IMR-90 (cell line): ENCODE results near the gene CACNA2D3. TPM values are rescaled to one million over a fixed set of nuclear protein-coding genes. Genes with fewer than 3 reads are reported as not detected.

Source experiments
- ATAC-seq: fragments of 200-7000 bp; cut with Tn5 transposase; 2 replicates; pipeline ENCODE4 v1.9.1; 2020; ENCODE audit warnings: low read depth, mild to moderate bottlenecking, moderate library complexity
- BruUV-seq: library from RNA; stranded (reverse); fragments of 400-500 nt; replicated peaks from 2 replicates; lab custom pipeline; 2021; lab: Mats Ljungman, UMichigan
- CTCF ChIA-PET: fragments of 300-600 bp; formaldehyde crosslinking; extraction: SDS; loops from one replicate; lab custom pipeline; 2021; ENCODE audit warnings: antibody characterized with exemption; lab: Yijun Ruan, JAX
- POLR2A ChIA-PET: fragments of 300-600 bp; sonication (Branson Sonifier 250); formaldehyde crosslinking; loops from one replicate; lab custom pipeline; 2022; ENCODE audit warnings: antibody characterized with exemption; ENCODE audit not compliant: unreplicated experiment; lab: Charles Lee
- DNase-seq: peaks from one replicate; pipeline ENCODE4 v3.0.0; 2013
- H2AFZ ChIP-seq: replicated peaks from 2 replicates; pipeline ENCODE3; 2013; ENCODE audit warnings: low read length, mild to moderate bottlenecking; ENCODE audit not compliant: poor library complexity
- H2AK5ac ChIP-seq: 2 replicates; pipeline ENCODE4 v1.6.1; 2013; ENCODE audit warnings: low read depth, low read length, inconsistent platforms
- H2AK9ac ChIP-seq: replicated peaks from 2 replicates; pipeline ENCODE3; 2013; ENCODE audit warnings: mild to moderate bottlenecking, low read depth, low read length, moderate library complexity; ENCODE audit not compliant: poor library complexity
- H2BK120ac ChIP-seq: 2 replicates; pipeline ENCODE4 v1.6.1; 2013; ENCODE audit warnings: low read depth, low read length, inconsistent platforms
- H2BK15ac ChIP-seq: 3 replicates; pipeline ENCODE4 v1.6.1; 2013; ENCODE audit warnings: low read depth, low read length, inconsistent platforms
- H2BK20ac ChIP-seq: 2 replicates; pipeline ENCODE4 v1.6.1; 2013; ENCODE audit warnings: low read depth, mild to moderate bottlenecking, inconsistent platforms, low read length, moderate library complexity
- H2BK5ac ChIP-seq: 2 replicates; pipeline ENCODE4 v1.6.1; 2013; ENCODE audit warnings: mild to moderate bottlenecking, low read depth, low read length, inconsistent platforms; ENCODE audit not compliant: poor library complexity, severe bottlenecking
- H3K14ac ChIP-seq: replicated peaks from 2 replicates; pipeline ENCODE4 v1.6.1; 2013; ENCODE audit warnings: low read depth, low read length, inconsistent platforms
- H3K18ac ChIP-seq: 2 replicates; pipeline ENCODE4 v1.6.1; 2013; ENCODE audit warnings: low read depth, low read length, control low read depth
- H3K23ac ChIP-seq: 2 replicates; pipeline ENCODE4 v1.6.1; 2013; ENCODE audit warnings: low read depth, low read length, inconsistent platforms
- H3K27ac ChIP-seq: 2 replicates; pipeline ENCODE4 v1.5.1; 2013; ENCODE audit warnings: mild to moderate bottlenecking, control low read depth, low read length; ENCODE audit not compliant: insufficient read depth
- H3K27me3 ChIP-seq: 2 replicates; pipeline ENCODE4 v1.6.1; 2013; ENCODE audit warnings: low read length; ENCODE audit not compliant: control insufficient read depth, insufficient read depth
- H3K36me3 ChIP-seq: 2 replicates; pipeline ENCODE4 v1.6.1; 2013; ENCODE audit warnings: low read length, mixed read lengths; ENCODE audit not compliant: control insufficient read depth, insufficient read depth
- H3K4ac ChIP-seq: 2 replicates; pipeline ENCODE4 v1.6.1; 2013; ENCODE audit warnings: low read depth, low read length, inconsistent platforms
- H3K4me1 ChIP-seq: 2 replicates; pipeline ENCODE4 v1.6.1; 2013; ENCODE audit warnings: low read length, mixed read lengths; ENCODE audit not compliant: control insufficient read depth, insufficient read depth
- H3K4me2 ChIP-seq: 2 replicates; pipeline ENCODE4 v1.6.1; 2013; ENCODE audit warnings: low read depth, mild to moderate bottlenecking, control low read depth, low read length, moderate library complexity
- H3K4me3 ChIP-seq: 2 replicates; pipeline ENCODE4 v1.5.1; 2013; ENCODE audit warnings: low read depth, mild to moderate bottlenecking, control low read depth, low read length, moderate library complexity; ENCODE audit not compliant: insufficient read depth
- H3K56ac ChIP-seq: 2 replicates; pipeline ENCODE4 v1.6.1; 2013; ENCODE audit warnings: low read length, inconsistent platforms; ENCODE audit not compliant: insufficient read depth; ENCODE audit errors: extremely low read depth
- H3K79me1 ChIP-seq, 2 experiments: 2 replicates each; pipeline ENCODE4 v1.6.1; 2013; ENCODE audit warnings: low read length in 2 of 2, inconsistent platforms in 1 of 2, low read depth in 1 of 2
- H3K9ac ChIP-seq: 2 replicates; pipeline ENCODE4 v1.6.1; 2013; ENCODE audit warnings: low read depth, low read length, control low read depth
- H3K9me1 ChIP-seq: 2 replicates; pipeline ENCODE4 v1.6.1; 2013; ENCODE audit warnings: low read length, inconsistent platforms; ENCODE audit not compliant: insufficient read depth
- H3K9me3 ChIP-seq: 2 replicates; pipeline ENCODE4 v1.6.1; 2013; ENCODE audit warnings: low read length; ENCODE audit not compliant: control insufficient read depth, insufficient read depth
- H4K20me1 ChIP-seq: 2 replicates; pipeline ENCODE4 v1.6.1; 2013; ENCODE audit warnings: low read length, inconsistent platforms; ENCODE audit not compliant: insufficient read depth
- H4K5ac ChIP-seq: 2 replicates; pipeline ENCODE4 v1.6.1; 2013; ENCODE audit warnings: mild to moderate bottlenecking, low read depth, low read length, control low read depth
- H4K8ac ChIP-seq, 2 experiments: 2 replicates each; pipeline ENCODE4 v1.6.1; 2013; ENCODE audit warnings: low read depth in 2 of 2, low read length in 2 of 2, control low read depth in 1 of 2, inconsistent platforms in 1 of 2
- H4K91ac ChIP-seq: 2 replicates; pipeline ENCODE4 v1.6.1; 2013; ENCODE audit warnings: low read depth, low read length, inconsistent platforms; ENCODE audit not compliant: insufficient read depth
- FOS ChIP-seq: fragments of 150-350 bp; IDR thresholded peaks from 2 replicates; pipeline ENCODE4 v1.6.1; 2016; ENCODE audit warnings: low read depth, low read length
- MAZ ChIP-seq: IDR thresholded peaks from 2 replicates; pipeline ENCODE4 v1.6.1; 2012; ENCODE audit warnings: low read depth, mild to moderate bottlenecking, low read length, improper control_type of control experiment, moderate library complexity, borderline replicate concordance
- MXI1 ChIP-seq: IDR thresholded peaks from 2 replicates; pipeline ENCODE4 v1.6.1; 2012; ENCODE audit warnings: low read depth, mild to moderate bottlenecking, low read length, moderate library complexity, borderline replicate concordance
- RAD21 ChIP-seq: IDR thresholded peaks from 2 replicates; pipeline ENCODE4 v1.6.1; 2012; ENCODE audit warnings: low read length, improper control_type of control experiment
- RCOR1 ChIP-seq: IDR thresholded peaks from 2 replicates; pipeline ENCODE4 v1.6.1; 2012; ENCODE audit warnings: mild to moderate bottlenecking, low read length, improper control_type of control experiment; ENCODE audit not compliant: insufficient replicate concordance
- RFX5 ChIP-seq: IDR thresholded peaks from 2 replicates; pipeline ENCODE4 v1.8.0; 2012; ENCODE audit warnings: low read depth, mild to moderate bottlenecking, low read length, moderate library complexity
- WGBS, 2 experiments: methylation state at CpG; one replicate each; pipeline versions ENCODE4 v1.1.5 to v1.1.7; 2013; ENCODE audit warnings: missing lambda C conversion rate in 2 of 2; ENCODE audit not compliant: insufficient read length in 1 of 2; ENCODE audit errors: extremely low coverage in 2 of 2; 5-methylcytosine and 5-hydroxymethylcytosine counted together
- dilution Hi-C: fragments of 300-500 bp; cut with HindIII; formaldehyde crosslinking; loops from one replicate; pipeline ENCODE4 v1.14.3; 2018; ENCODE audit warnings: low sequenced_read_pairs; ENCODE audit not compliant: unreplicated experiment
- in situ Hi-C: fragments of 300-500 bp; cut with MboI; formaldehyde crosslinking; loops from 3 replicates; pipeline ENCODE4 v1.14.3; 2019; ENCODE audit warnings: low sequenced_read_pairs, inconsistent platforms, mixed read lengths
- intact Hi-C: fragments of 100-400 bp; cut with micrococcal nuclease; formaldehyde crosslinking; loops from 2 replicates; pipeline ENCODE4 v1.10.0; 2022
- polyA plus RNA-seq, 3 experiments: library from polyadenylated mRNA; depleted of rRNA; stranded (reverse); fragments of >200 nt; gene quantifications; 2 replicates each; pipeline ENCODE4 v1.2.3, GENCODE V29; 2012; ENCODE audit warnings: low replicate concordance in 1 of 3
- total RNA-seq: library from RNA; depleted of rRNA; stranded (reverse); fragments of >200 nt; gene quantifications from 2 replicates; pipeline ENCODE4 v1.2.3, GENCODE V29; 2012

CACNA2D3 gene
- total and polyA plus RNA-seq, 2 of the 4 experiments (the other 2 are of a cell fraction): 0.36 to 0.41 TPM

- 36% methylated on average over 5 of the region's 10 CpGs; no CpG with 5 or more reads in 1 of the 2 experiments for WGBS, 2 experiments
- Histone ChIP-seq H3K36me3 (no peaks in the 10 kb centered on the region), H3K4me2 (no peak overlapping the region), H2AFZ (no peak overlapping the region), H2BK120ac (no peak overlapping the region), H3K23ac (no peak overlapping the region), H3K14ac (no peak overlapping the region), H2AK9ac (no peak overlapping the region), H4K8ac (no peak overlapping the region), H3K4me3 (no peak overlapping the region), H4K20me1 (no peaks in the 10 kb centered on the region), H3K4me1 (no peaks in the 10 kb centered on the region), H3K79me1 (no peaks in the 10 kb centered on the region), H2BK20ac (no peak overlapping the region), H3K4ac (no peak overlapping the region), H3K27ac (no peak overlapping the region), H2BK15ac (no peak overlapping the region), H3K9me3 (peaks cover 23% of the 10 kb centered on the region), H3K9me1 (no peaks in the 10 kb centered on the region), H2AK5ac (no peak overlapping the region), H3K56ac (no peak overlapping the region), H4K91ac (no peak overlapping the region), H3K18ac (no peak overlapping the region), H3K9ac (no peak overlapping the region), H4K5ac (no peak overlapping the region), H3K27me3 (no peaks in the 10 kb centered on the region), H2BK5ac (no peak overlapping the region)
- intact Hi-C loops (no loop called here), in situ Hi-C loops (no loop called here), dilution Hi-C loops (no loop called here)
- BruUV-seq: no TSS peak
- no peak for TF ChIP-seq FOS
- no peak for TF ChIP-seq MXI1
- no peak for TF ChIP-seq RCOR1
- no peak for TF ChIP-seq MAZ
- no peak for TF ChIP-seq RFX5
- no peak for TF ChIP-seq RAD21
- DNase-seq (no peak), ATAC-seq (no peak)
- ChIA-PET CTCF (interaction anchor here (0.6 kb wide), 1 partner anchor 130 kb away, joined by 3 read pairs; no protein-coding TSS in a partner anchor), POLR2A (no interaction called here)
Observed at GRCh38 chr3:54164192-54164975, 42.0 kb downstream of the CACNA2D3 start.
